C4-2B (cell line): Measurements from ENCODE around the gene IMPDH1.

ENCODE experiments used
- CTCF ChIP-seq: fragments of 450-650 bp; conservative IDR thresholded peaks from 2 replicates; pipeline ENCODE4 v1.5.1; 2017; ENCODE audit warnings: mild to moderate bottlenecking
- ZFX ChIP-seq: fragments of 450-650 bp; IDR thresholded peaks from 2 replicates; pipeline ENCODE4 v1.6.1; 2017

GRCh38 chr7:128389618-128390329, 20.0 kb downstream of the IMPDH1 start:
- TF ChIP-seq CTCF (no peak), ZFX (no peak)
